ENCODE results near the gene SNRNP200. TPM values are rescaled to one million over a fixed set of nuclear protein-coding genes. Genes with fewer than 3 reads are reported as not detected.

The SNRNP200 gene
- total RNA-seq, 4 donors from 2014 or later, result 75.8 to 150 (median 110) TPM

GRCh38 chr2:96276787-96277499 is 28.4 kb downstream of the SNRNP200 start:
- Histone ChIP-seq H3K4me1 (no peaks in the 10 kb centered on the region), H3K27ac (no peak overlapping the region), H3K4me3 (no peak overlapping the region), H3K9me3 (no peaks in the 10 kb centered on the region), H3K27me3 (no peaks in the 10 kb centered on the region), H3K36me3 (peaks cover 100% of the 10 kb centered on the region)
- WGBS, result 92% methylated on average over 21 of the region's 21 CpGs
- no peak for DNase-seq (ENCODE audit: low spot score in 2 of 2)
- TF ChIP-seq POLR2A (IDR thresholded peaks at IDR 0.05), result no peak
- no peak for TF ChIP-seq CTCF (IDR thresholded peaks at IDR 0.05)
- no peak for TF ChIP-seq EP300 (IDR thresholded peaks at IDR 0.05)
- TF ChIP-seq POLR2AphosphoS5 (IDR thresholded peaks at IDR 0.05), result no peak

- no peaks in the 10 kb centered on the region for H3K27me3 ChIP-seq
- H3K27ac ChIP-seq, result no peak overlapping the region
- H3K4me3 ChIP-seq, result no peak overlapping the region
- TF ChIP-seq POLR2AphosphoS5 (IDR thresholded peaks at IDR 0.05) (no peak), POLR2A (IDR thresholded peaks at IDR 0.05) (no peak), EP300 (IDR thresholded peaks at IDR 0.05) (no peak), CTCF (IDR thresholded peaks at IDR 0.05) (no peak)
- DNase-seq (ENCODE audit: low spot score in 2 of 2), result no peak
- H3K36me3 ChIP-seq, result peaks cover 99% of the 10 kb centered on the region
- H3K4me1 ChIP-seq, result no peaks in the 10 kb centered on the region
- H3K9me3 ChIP-seq, result no peaks in the 10 kb centered on the region
- WGBS, result 76% methylated on average over 7 of the region's 7 CpGs
These were observed 30.8 kb downstream of the SNRNP200 start for GRCh38 chr2:96274355-96275056.

DNA sequence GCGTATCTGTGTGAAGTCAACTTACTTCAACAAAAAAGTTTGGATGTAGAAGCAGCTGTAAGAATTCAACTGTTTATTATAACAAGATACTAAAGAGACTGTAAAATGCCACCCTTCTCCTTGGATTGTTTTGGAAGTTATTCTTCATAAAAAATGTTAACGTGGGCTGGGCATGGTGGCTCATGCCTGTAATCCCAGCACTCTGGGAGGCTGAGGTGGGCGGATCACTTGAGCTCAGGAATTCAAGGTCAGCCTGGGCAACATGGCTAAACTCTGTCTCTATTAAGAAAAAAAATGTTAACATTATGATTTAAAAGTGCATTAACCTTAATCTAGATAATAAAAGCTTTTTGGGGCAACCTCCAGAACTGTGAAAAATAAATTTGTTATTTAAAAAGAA is 31.6 kb downstream of the SNRNP200 start:
- Histone ChIP-seq H3K27me3 (no peaks in the 10 kb centered on the region), H3K4me3 (no peak overlapping the region), H3K36me3 (peaks cover 99% of the 10 kb centered on the region), H3K27ac (no peak overlapping the region), H3K4me1 (no peaks in the 10 kb centered on the region), H3K9me3 (no peaks in the 10 kb centered on the region)
- no peak for DNase-seq (ENCODE audit: low spot score in 2 of 2)
- TF ChIP-seq POLR2AphosphoS5 (IDR thresholded peaks at IDR 0.05) (no peak), CTCF (IDR thresholded peaks at IDR 0.05) (no peak), POLR2A (IDR thresholded peaks at IDR 0.05) (no peak), EP300 (IDR thresholded peaks at IDR 0.05) (no peak)
- 80% methylated on average over 3 of the region's 3 CpGs for WGBS

DNA sequence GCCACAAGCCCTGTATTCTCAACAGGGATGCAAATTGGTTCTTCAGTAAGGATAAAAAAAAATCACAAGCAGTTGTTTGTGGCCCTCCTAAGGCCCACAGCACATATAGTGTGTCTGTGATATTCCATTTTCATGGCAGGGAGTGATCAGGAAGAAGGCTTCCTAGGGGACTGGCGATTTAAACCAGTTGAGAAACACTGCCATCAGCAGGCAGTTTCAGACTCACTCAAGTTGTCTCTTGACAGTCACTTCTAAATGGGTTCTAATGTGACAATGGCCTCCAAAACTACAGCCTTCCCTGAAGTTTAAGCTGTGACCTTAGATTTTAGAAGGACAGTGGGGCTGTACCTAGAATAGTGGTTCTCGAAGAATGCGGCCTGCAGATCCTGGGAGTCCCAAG is 33.4 kb downstream of the SNRNP200 start:
- 78% methylated on average over 3 of the region's 3 CpGs for WGBS
- Histone ChIP-seq H3K4me3 (no peak overlapping the region), H3K36me3 (peaks cover 93% of the 10 kb centered on the region), H3K4me1 (peaks cover 7% of the 10 kb centered on the region), H3K9me3 (no peaks in the 10 kb centered on the region), H3K27me3 (no peaks in the 10 kb centered on the region), H3K27ac (no peak overlapping the region)
- TF ChIP-seq EP300 (IDR thresholded peaks at IDR 0.05) (no peak), POLR2A (IDR thresholded peaks at IDR 0.05) (no peak), CTCF (IDR thresholded peaks at IDR 0.05) (no peak), POLR2AphosphoS5 (IDR thresholded peaks at IDR 0.05) (no peak)
- DNase-seq (ENCODE audit: low spot score in 2 of 2), result no peak
